ENCODE measurements around the gene PPARGC1A. TPM values are rescaled to one million over a fixed set of nuclear protein-coding genes. Genes with fewer than 3 reads are reported as not detected.

Gene PPARGC1A
- total RNA-seq, 2 donors from 2014 or later: 9.2 to 14.7 TPM

DNA sequence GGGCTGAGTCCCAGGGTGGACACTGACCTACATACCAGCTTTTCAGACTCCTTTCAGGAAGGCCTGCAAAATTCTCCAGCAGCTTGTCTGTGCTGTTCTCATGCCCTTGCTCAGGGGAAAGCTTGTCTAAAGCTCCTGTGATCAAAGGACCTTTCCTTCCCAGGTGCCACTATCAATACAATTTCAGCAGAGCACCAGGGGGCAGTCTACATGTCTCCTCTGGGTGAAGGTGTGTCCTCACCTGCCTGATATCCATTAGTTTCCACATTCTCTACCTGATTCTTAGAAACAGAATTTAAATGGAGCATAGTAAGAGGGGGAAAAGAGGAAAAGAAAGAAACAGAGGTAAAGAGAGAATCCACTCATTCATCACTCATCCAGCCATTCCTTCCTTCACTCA lies 114.2 kb downstream of the PPARGC1A start:
- Histone ChIP-seq H3K9me3 (no peaks in the 10 kb centered on the region), H3K27me3 (replicated peaks; ENCODE audit: insufficient read depth) (no peaks in the 10 kb centered on the region), H3K4me1 (replicated peaks) (no peaks in the 10 kb centered on the region), H3K27ac (no peak overlapping the region), H3K36me3 (no peaks in the 10 kb centered on the region), H3K4me3 (no peak overlapping the region)
- intact Hi-C loops (cut with DNase I): no loop called here
- peak; percentile 8 for DNase-seq (ENCODE audit: low spot score)
- TF ChIP-seq POLR2AphosphoS5 (IDR thresholded peaks at IDR 0.05) (no peak), POLR2A (IDR thresholded peaks at IDR 0.05) (no peak)
- TF ChIP-seq, protein P1, sequence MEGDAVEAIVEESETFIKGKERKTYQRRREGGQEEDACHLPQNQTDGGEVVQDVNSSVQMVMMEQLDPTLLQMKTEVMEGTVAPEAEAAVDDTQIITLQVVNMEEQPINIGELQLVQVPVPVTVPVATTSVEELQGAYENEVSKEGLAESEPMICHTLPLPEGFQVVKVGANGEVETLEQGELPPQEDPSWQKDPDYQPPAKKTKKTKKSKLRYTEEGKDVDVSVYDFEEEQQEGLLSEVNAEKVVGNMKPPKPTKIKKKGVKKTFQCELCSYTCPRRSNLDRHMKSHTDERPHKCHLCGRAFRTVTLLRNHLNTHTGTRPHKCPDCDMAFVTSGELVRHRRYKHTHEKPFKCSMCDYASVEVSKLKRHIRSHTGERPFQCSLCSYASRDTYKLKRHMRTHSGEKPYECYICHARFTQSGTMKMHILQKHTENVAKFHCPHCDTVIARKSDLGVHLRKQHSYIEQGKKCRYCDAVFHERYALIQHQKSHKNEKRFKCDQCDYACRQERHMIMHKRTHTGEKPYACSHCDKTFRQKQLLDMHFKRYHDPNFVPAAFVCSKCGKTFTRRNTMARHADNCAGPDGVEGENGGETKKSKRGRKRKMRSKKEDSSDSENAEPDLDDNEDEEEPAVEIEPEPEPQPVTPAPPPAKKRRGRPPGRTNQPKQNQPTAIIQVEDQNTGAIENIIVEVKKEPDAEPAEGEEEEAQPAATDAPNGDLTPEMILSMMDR (IDR thresholded peaks at IDR 0.05): no peak

GRCh38 chr4:23774909-23775308 lies 114.9 kb downstream of the PPARGC1A start:
- intact Hi-C loops (cut with DNase I): no loop called here
- no peak for DNase-seq (ENCODE audit: low spot score)
- Histone ChIP-seq H3K27ac (no peak overlapping the region), H3K4me1 (replicated peaks) (no peaks in the 10 kb centered on the region), H3K4me3 (no peak overlapping the region), H3K9me3 (no peaks in the 10 kb centered on the region), H3K27me3 (replicated peaks; ENCODE audit: insufficient read depth) (no peaks in the 10 kb centered on the region), H3K36me3 (no peaks in the 10 kb centered on the region)
- WGBS: 47% methylated on average over 5 of the region's 5 CpGs
- TF ChIP-seq POLR2A (IDR thresholded peaks at IDR 0.05) (no peak), POLR2AphosphoS5 (IDR thresholded peaks at IDR 0.05) (no peak)
- TF ChIP-seq, protein P1 (IDR thresholded peaks at IDR 0.05): no peak

GRCh38 chr4:23773884-23774636 lies 115.8 kb downstream of the PPARGC1A start:
- intact Hi-C loops (cut with DNase I): no loop called here
- DNase-seq (ENCODE audit: low spot score): no peak
- no peaks in the 10 kb centered on the region for H3K4me1 ChIP-seq (replicated peaks)
- no peak overlapping the region for H3K27ac ChIP-seq
- 76% methylated on average over 2 of the region's 2 CpGs for WGBS
- no peak overlapping the region for H3K4me3 ChIP-seq
- H3K9me3 ChIP-seq: no peaks in the 10 kb centered on the region
- no peak for TF ChIP-seq POLR2A (IDR thresholded peaks at IDR 0.05)
- TF ChIP-seq POLR2AphosphoS5 (IDR thresholded peaks at IDR 0.05): no peak
- TF ChIP-seq, protein P1 (IDR thresholded peaks at IDR 0.05): no peak
- no peaks in the 10 kb centered on the region for H3K36me3 ChIP-seq
- no peaks in the 10 kb centered on the region for H3K27me3 ChIP-seq (replicated peaks; ENCODE audit: insufficient read depth)

DNA sequence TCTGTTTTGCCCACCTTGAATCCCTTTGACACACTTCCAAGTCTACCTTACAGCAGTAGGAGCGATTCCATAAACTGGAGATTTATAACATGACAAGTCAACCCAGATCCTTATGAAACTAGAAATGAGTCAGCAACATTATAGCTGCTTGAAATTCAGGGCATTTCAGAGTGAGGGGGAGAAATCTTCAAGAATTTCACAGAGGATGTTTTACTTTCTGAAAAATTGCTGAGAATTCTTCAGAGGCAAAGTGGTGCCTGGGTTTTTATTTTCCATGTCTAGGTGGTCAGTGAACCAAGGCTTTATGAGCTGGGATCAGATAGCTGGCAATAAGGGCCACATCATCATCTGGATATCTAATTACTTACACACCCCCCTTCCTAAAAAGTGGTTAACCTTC lies 119.8 kb downstream of the PPARGC1A start:
- Histone ChIP-seq H3K4me3 (no peak overlapping the region), H3K27me3 (replicated peaks; ENCODE audit: insufficient read depth) (no peaks in the 10 kb centered on the region), H3K36me3 (no peaks in the 10 kb centered on the region), H3K4me1 (replicated peaks) (no peaks in the 10 kb centered on the region), H3K9me3 (no peaks in the 10 kb centered on the region), H3K27ac (no peak overlapping the region)
- WGBS: 21% methylated on average over 1 of the region's 1 CpG
- DNase-seq (ENCODE audit: low spot score): no peak
- TF ChIP-seq, protein P1 (IDR thresholded peaks at IDR 0.05): no peak
- TF ChIP-seq POLR2AphosphoS5 (IDR thresholded peaks at IDR 0.05) (no peak), POLR2A (IDR thresholded peaks at IDR 0.05) (no peak)
- intact Hi-C loops (cut with DNase I): no loop called here

- no peak for DNase-seq (ENCODE audit: low spot score)
- Histone ChIP-seq H3K4me1 (replicated peaks) (no peaks in the 10 kb centered on the region), H3K4me3 (no peak overlapping the region), H3K9me3 (no peaks in the 10 kb centered on the region), H3K27ac (no peak overlapping the region), H3K27me3 (replicated peaks; ENCODE audit: insufficient read depth) (no peaks in the 10 kb centered on the region), H3K36me3 (no peaks in the 10 kb centered on the region)
- TF ChIP-seq POLR2A (IDR thresholded peaks at IDR 0.05): no peak
- TF ChIP-seq, protein P1 (IDR thresholded peaks at IDR 0.05): no peak
- TF ChIP-seq POLR2AphosphoS5 (IDR thresholded peaks at IDR 0.05): no peak
- intact Hi-C loops (cut with DNase I): no loop called here
These were observed 120.4 kb downstream of the PPARGC1A start for GRCh38 chr4:23769406-23769805.
